ENCODE results near the gene PEX26. TPM values are rescaled to one million over a fixed set of nuclear protein-coding genes. Genes with fewer than 3 reads are reported as not detected.

Gene PEX26
- total and polyA plus RNA-seq, 2 of the 13 experiments (the other 11 are each of a cell fraction or from before 2014, with no cell fraction given) = 10.6 to 25.1 TPM

- CTCF ChIA-PET (ENCODE audit: low intra/inter-chr PET ratio, low total read pairs) = no interaction called here
- FAIRE-seq (no peak), DNase-seq (ENCODE audit: low spot score) (no peak), ATAC-seq (no peak)
- Histone ChIP-seq H3K9me3 (ENCODE audit: low read length) (no peaks in the 10 kb centered on the region), H3K27me3 (ENCODE audit: control insufficient read depth in 1 of 2, insufficient read depth in 2 of 2, low read length in 2 of 2) (no peaks in the 10 kb centered on the region), H4K20me1 (ENCODE audit: insufficient read depth, low read length) (no peaks in the 10 kb centered on the region), H3K4me3 (replicated peaks in 1 of 3; ENCODE audit: insufficient read depth in 1 of 3, low read depth in 2 of 3, low read length in 3 of 3) (no peak overlapping the region), H3K4me2 (ENCODE audit: low read depth, low read length) (peak overlapping the region; percentile 32), H3K36me3 (replicated peaks in 1 of 2; ENCODE audit: control insufficient read depth in 1 of 2, insufficient read depth in 2 of 2, low read length in 2 of 2) (no peaks in the 10 kb centered on the region), H3K27ac (ENCODE audit: extremely low read length, insufficient read depth, low read length) (no peak overlapping the region), H2AFZ (ENCODE audit: low read length) (no peak overlapping the region), H3K79me2 (ENCODE audit: insufficient read depth, low read length) (no peaks in the 10 kb centered on the region), H3K9ac (ENCODE audit: insufficient read depth, low read depth, low read length) (no peak overlapping the region), H3K4me1 (ENCODE audit: insufficient read depth, low read length) (peaks cover 85% of the 10 kb centered on the region)
- in situ Hi-C loops (cut with HindIII; ENCODE audit: extremely low pct_ligation_motif_present, low pct_unique_long_range_greater_than_20kb) = no loop called here
- POLR2A ChIA-PET = interaction anchor here (0.9 to 2.2 kb wide), 3 partner anchors 14 to 20 kb away, joined by 4 to 5 read pairs (median 5); partner anchors contain the start of gene PEX26
- WGBS (ENCODE audit: low lambda C conversion rate) = 73% methylated on average over 6 of the region's 7 CpGs
- no TSS peak for BruUV-seq (replicated peaks)
- intact Hi-C loops (cut with micrococcal nuclease; ENCODE audit: unreplicated experiment) = no loop called here
- TF ChIP-seq PBX2 (CRISPR knock-in tag; IDR thresholded peaks at IDR 0.05) (no peak), MAFK (conservative IDR thresholded peaks at IDR 0.05 in 1 of 2, IDR thresholded peaks at IDR 0.05 in 1 of 2; ENCODE audit: low read length in 2 of 2) (no peak), ZNF589 (CRISPR knock-in tag; conservative IDR thresholded peaks at IDR 0.05) (no peak), RELA (CRISPR knock-in tag; IDR thresholded peaks at IDR 0.05) (no peak), ZFP62 (CRISPR knock-in tag; IDR thresholded peaks at IDR 0.05) (no peak), ZFP82 (CRISPR knock-in tag; IDR thresholded peaks at IDR 0.05; ENCODE audit: borderline replicate concordance) (no peak), PHF5A (CRISPR knock-in tag; IDR thresholded peaks at IDR 0.05; ENCODE audit: low read depth, unreplicated experiment) (no peak), AFF4 (CRISPR knock-in tag; IDR thresholded peaks at IDR 0.05) (no peak), PREB (CRISPR knock-in tag; IDR thresholded peaks at IDR 0.05) (no peak), ZNF839 (CRISPR knock-in tag; IDR thresholded peaks at IDR 0.05; ENCODE audit: borderline replicate concordance) (no peak), MAF1 (CRISPR knock-in tag; IDR thresholded peaks at IDR 0.05; ENCODE audit: borderline replicate concordance) (no peak), MIER2 (CRISPR knock-in tag; IDR thresholded peaks at IDR 0.05) (no peak)
These were observed 19.3 kb upstream of the PEX26 start for GRCh38 chr22:18058371-18059093.
